Measurements from ENCODE around the gene PMP22. TPM values are rescaled to one million over a fixed set of nuclear protein-coding genes. Genes with fewer than 3 reads are reported as not detected.

Gene PMP22
- total RNA-seq, 1 experiment from 2014 or later, result 2.6 TPM

GRCh38 chr17:15256689-15257088, 8.4 kb downstream of the PMP22 start:
- Histone ChIP-seq H3K27me3 (ENCODE audit: insufficient read depth, low read depth) (peaks cover 3% of the 10 kb centered on the region; the same call in 1 of the 2 replicates), H3K4me2 (no peak overlapping the region), H3F3A (ENCODE audit: insufficient read depth, low read depth) (no peaks in the 10 kb centered on the region), H4K20me1 (ENCODE audit: insufficient read depth) (no peaks in the 10 kb centered on the region), H3K27ac (no peak overlapping the region), H3K9me2 (ENCODE audit: insufficient read depth) (no peaks in the 10 kb centered on the region), H3K9me3 (ENCODE audit: insufficient read depth, low read depth) (no peaks in the 10 kb centered on the region), H3K36me3 (ENCODE audit: low read depth) (no peaks in the 10 kb centered on the region), H3K4me1 (replicated peaks; ENCODE audit: insufficient read depth) (no peaks in the 10 kb centered on the region), H2AFZ (no peak overlapping the region), H3K79me2 (ENCODE audit: low read depth) (no peaks in the 10 kb centered on the region), H3K4me3 (no peak overlapping the region)
- POLR2A ChIA-PET (ENCODE audit: unreplicated experiment), result interaction anchor here (0.6 to 0.7 kb wide), 2 partner anchors 214 to 395 kb away, joined by 3 read pairs; no protein-coding TSS in a partner anchor
- intact Hi-C loops (cut with micrococcal nuclease; ENCODE audit: unreplicated experiment), result no loop called here
- no peak for DNase-seq
- CTCF ChIA-PET, result no interaction called here
- no TSS peak for BruUV-seq (replicated peaks)
- TF ChIP-seq CTCF (conservative IDR thresholded peaks at IDR 0.05) (no peak), EZH2 (IDR thresholded peaks at IDR 0.05; ENCODE audit: low read depth) (no peak)

GRCh38 chr17:15255713-15256454, 9.2 kb downstream of the PMP22 start:
- peaks cover 3% of the 10 kb centered on the region; the same call in 1 of the 2 replicates for H3K27me3 ChIP-seq (ENCODE audit: insufficient read depth, low read depth)
- H3K27ac ChIP-seq, result no peak overlapping the region
- no peaks in the 10 kb centered on the region for H3K9me3 ChIP-seq (ENCODE audit: insufficient read depth, low read depth)
- H3K4me3 ChIP-seq, result no peak overlapping the region
- no peak overlapping the region for H2AFZ ChIP-seq
- CTCF ChIA-PET, result no interaction called here
- intact Hi-C loops (cut with micrococcal nuclease; ENCODE audit: unreplicated experiment), result no loop called here
- BruUV-seq (replicated peaks), result no TSS peak
- TF ChIP-seq CTCF (conservative IDR thresholded peaks at IDR 0.05) (no peak), EZH2 (IDR thresholded peaks at IDR 0.05; ENCODE audit: low read depth) (no peak)
- H4K20me1 ChIP-seq (ENCODE audit: insufficient read depth), result no peaks in the 10 kb centered on the region
- no peaks in the 10 kb centered on the region for H3K36me3 ChIP-seq (ENCODE audit: low read depth)
- H3K4me2 ChIP-seq, result no peak overlapping the region
- no peaks in the 10 kb centered on the region for H3K9me2 ChIP-seq (ENCODE audit: insufficient read depth)
- DNase-seq, result no peak
- no peaks in the 10 kb centered on the region for H3K4me1 ChIP-seq (replicated peaks; ENCODE audit: insufficient read depth)
- POLR2A ChIA-PET (ENCODE audit: unreplicated experiment), result interaction anchor here (0.6 kb wide), 1 partner anchor 396 kb away, joined by 3 read pairs; no protein-coding TSS in a partner anchor
- no peaks in the 10 kb centered on the region for H3K79me2 ChIP-seq (ENCODE audit: low read depth)
- H3F3A ChIP-seq (ENCODE audit: insufficient read depth, low read depth), result no peaks in the 10 kb centered on the region

GRCh38 chr17:15250135-15250860, 14.8 kb downstream of the PMP22 start:
- H3K9me2 ChIP-seq (ENCODE audit: insufficient read depth), result no peaks in the 10 kb centered on the region
- H3F3A ChIP-seq (ENCODE audit: insufficient read depth, low read depth), result no peaks in the 10 kb centered on the region
- no peaks in the 10 kb centered on the region for H3K4me1 ChIP-seq (replicated peaks; ENCODE audit: insufficient read depth)
- no peak overlapping the region for H2AFZ ChIP-seq
- H3K27ac ChIP-seq, result no peak overlapping the region
- CTCF ChIA-PET, result no interaction called here
- no peak for DNase-seq
- no peak overlapping the region for H3K4me3 ChIP-seq
- no peaks in the 10 kb centered on the region for H3K79me2 ChIP-seq (ENCODE audit: low read depth)
- no peaks in the 10 kb centered on the region for H3K9me3 ChIP-seq (ENCODE audit: insufficient read depth, low read depth)
- BruUV-seq (replicated peaks), result no TSS peak
- no peaks in the 10 kb centered on the region for H4K20me1 ChIP-seq (ENCODE audit: insufficient read depth)
- TF ChIP-seq CTCF (conservative IDR thresholded peaks at IDR 0.05) (no peak), EZH2 (IDR thresholded peaks at IDR 0.05; ENCODE audit: low read depth) (no peak)
- POLR2A ChIA-PET (ENCODE audit: unreplicated experiment), result no interaction called here
- H3K4me2 ChIP-seq, result no peak overlapping the region
- H3K36me3 ChIP-seq (ENCODE audit: low read depth), result no peaks in the 10 kb centered on the region
- H3K27me3 ChIP-seq (ENCODE audit: insufficient read depth, low read depth), result peaks cover 3% of the 10 kb centered on the region; the same call in 1 of the 2 replicates
- intact Hi-C loops (cut with micrococcal nuclease; ENCODE audit: unreplicated experiment), result no loop called here

All from PC-9 (cell line).